GM19351 (cell line): ENCODE measurements around the gene GARNL3.

ENCODE experiments used
- ATAC-seq: cut with Tn5 transposase; IDR thresholded peaks from one replicate; pipeline ENCODE4 v1.9.1; 2021; ENCODE audit warnings: mild to moderate bottlenecking, moderate library complexity; ENCODE audit not compliant: unreplicated experiment

Gene GARNL3

DNA sequence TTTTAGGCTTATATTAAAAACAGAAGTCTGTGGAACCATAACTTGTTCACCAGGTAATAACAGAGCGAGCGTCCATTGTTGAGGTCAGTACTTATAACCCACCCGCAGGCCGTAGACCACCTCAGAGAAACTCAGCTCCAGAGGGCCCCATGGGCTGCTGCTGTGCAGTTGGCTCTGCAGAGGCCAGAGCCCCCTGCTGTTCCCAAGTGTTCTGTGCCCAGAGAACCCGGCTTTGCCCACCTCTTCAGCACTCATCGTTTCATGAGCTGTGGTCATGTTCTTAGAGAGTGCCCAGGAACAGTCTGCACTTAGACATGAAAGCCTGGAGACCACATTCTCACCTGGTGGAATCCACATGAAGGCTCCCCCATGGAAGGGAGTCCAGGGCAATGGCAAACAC is 82.0 kb downstream of the GARNL3 start:
- ATAC-seq: no peak

- no peak for ATAC-seq
These were observed 83.5 kb downstream of the GARNL3 start for GRCh38 chr9:127347831-127348776.

- no peak for ATAC-seq
These were observed 85.0 kb downstream of the GARNL3 start for GRCh38 chr9:127349483-127350113.

- no peak for ATAC-seq
These were observed 86.9 kb downstream of the GARNL3 start for GRCh38 chr9:127351182-127352166.

DNA sequence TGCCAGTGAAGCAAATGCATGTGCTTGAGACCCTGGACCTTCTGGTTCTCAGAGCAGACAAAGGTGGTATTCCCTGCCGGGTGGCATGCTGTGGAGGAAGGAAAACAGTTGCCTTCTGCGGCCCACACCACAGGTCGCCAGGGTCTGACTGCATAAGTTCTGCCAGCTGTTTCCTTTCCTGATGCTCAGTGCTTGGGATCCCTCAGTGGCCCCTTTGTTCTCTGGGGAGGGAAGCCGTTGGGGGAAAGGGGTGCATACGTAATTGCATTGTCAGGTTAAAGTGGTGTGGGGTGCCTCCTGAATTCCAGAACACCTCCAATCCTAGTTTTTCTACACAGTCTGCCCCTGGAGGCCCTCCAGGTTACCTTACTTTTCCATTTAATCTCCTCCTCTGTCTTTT is 89.3 kb downstream of the GARNL3 start:
- no peak for ATAC-seq

- ATAC-seq: no peak
These were observed 92.3 kb downstream of the GARNL3 start for GRCh38 chr9:127356906-127357305.

- ATAC-seq: no peak
These were observed 93.5 kb downstream of the GARNL3 start for GRCh38 chr9:127358023-127358535.

DNA sequence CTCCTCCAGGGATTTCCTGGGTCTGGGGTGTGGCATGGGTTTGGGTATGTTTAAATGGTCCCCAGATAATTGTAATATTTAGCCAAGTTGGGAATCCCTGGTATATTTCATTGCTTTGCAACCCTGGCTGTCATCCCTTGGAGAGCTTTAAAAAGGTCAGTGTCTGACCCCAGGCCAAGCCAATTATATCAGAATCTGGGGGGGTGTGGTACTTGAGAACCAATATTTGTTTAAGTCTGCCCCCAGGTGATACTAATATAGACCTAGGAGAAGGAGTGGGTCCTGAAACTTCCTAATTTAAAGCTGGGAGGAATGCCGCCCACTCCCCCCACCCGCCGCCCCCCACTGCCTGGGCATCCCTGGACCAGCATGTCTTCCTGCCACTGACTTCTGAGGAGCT is 94.2 kb downstream of the GARNL3 start:
- no peak for ATAC-seq

DNA sequence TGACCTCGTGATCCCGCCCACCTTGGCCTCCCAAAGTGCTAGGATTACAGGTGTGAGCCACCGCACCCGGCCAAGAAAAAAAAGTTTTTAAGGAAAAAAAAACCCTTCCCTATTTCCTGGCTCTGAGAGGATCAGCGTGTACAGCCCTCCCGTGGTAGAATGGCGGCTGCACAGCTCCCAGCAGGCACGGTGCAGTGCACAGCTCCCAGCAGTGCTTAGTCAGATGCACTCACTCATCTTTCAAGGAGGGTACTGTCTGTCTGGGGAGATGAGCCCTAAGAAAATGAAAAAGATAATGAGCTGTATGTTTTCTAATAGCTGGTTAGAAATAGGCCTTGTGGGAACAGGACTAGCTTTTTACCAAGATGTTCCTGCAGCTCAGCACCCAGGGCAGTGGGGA is 95.7 kb downstream of the GARNL3 start:
- ATAC-seq: no peak

DNA sequence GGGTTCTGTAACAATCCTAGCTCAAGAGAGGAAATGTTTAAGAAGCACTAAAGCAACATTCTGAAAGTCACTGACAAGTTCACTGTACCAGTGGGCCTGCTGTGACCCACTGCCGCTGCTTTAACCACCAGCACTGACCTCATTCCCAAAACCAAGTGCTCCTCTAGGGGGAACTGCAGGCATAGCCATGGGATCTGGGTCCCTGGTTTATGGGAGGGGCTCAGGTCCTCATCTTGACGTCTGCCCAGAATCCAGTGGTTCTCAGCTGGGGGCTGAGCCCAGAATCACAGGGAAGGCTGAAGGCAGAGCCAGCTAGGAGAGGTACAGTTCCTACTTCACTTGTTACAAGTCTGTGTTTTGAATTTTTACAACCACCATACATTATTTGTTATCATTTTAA is 96.3 kb downstream of the GARNL3 start:
- no peak for ATAC-seq

DNA sequence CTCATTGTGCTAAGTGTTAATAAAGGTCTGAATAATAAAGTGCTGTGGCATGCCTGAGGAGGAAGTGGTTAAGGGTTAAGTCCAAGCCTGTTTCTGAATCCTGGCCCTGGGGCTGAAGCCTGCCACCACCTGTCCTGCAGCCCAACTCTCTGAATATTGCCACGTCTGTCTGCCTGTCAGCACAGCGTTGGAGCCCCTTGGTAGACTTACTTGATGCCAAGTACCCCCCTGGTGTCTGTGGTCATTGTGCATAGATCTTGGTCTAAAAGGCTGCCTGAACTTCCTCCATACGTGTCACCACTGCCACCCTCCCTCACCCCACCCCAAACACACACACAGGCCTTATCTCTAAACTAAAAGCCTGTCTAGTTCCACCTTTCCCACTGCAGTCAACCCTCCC is 97.0 kb downstream of the GARNL3 start:
- ATAC-seq: no peak

- ATAC-seq: no peak
These were observed 98.3 kb downstream of the GARNL3 start for GRCh38 chr9:127362829-127363228.

DNA sequence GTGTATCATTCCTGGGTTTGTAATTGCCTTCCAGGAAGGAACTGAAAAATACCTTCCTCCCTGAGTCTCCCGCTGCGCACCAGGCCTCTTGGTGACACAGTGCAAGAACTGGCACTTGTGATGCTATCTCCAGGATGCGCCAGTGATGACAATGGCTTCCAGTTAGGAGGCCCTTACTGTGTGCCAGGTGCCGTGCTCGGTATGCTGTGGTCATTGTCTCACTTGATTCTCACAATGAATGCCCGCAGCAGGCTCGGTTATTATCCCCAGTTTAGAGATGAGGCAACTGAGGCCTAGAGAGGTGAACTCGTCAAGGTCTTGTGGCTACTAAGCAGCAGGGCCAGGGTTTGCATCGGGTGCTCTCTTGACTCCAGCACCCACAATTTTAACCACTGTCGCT is 100.9 kb downstream of the GARNL3 start:
- ATAC-seq: no peak

GRCh38 chr9:127366594-127366993 is 102.0 kb downstream of the GARNL3 start:
- no peak for ATAC-seq

GRCh38 chr9:127368852-127369402 is 104.4 kb downstream of the GARNL3 start:
- ATAC-seq: no peak

GRCh38 chr9:127369428-127369827 is 104.9 kb downstream of the GARNL3 start:
- no peak for ATAC-seq

- ATAC-seq: no peak
These were observed 105.6 kb downstream of the GARNL3 start for GRCh38 chr9:127370147-127370579.

DNA sequence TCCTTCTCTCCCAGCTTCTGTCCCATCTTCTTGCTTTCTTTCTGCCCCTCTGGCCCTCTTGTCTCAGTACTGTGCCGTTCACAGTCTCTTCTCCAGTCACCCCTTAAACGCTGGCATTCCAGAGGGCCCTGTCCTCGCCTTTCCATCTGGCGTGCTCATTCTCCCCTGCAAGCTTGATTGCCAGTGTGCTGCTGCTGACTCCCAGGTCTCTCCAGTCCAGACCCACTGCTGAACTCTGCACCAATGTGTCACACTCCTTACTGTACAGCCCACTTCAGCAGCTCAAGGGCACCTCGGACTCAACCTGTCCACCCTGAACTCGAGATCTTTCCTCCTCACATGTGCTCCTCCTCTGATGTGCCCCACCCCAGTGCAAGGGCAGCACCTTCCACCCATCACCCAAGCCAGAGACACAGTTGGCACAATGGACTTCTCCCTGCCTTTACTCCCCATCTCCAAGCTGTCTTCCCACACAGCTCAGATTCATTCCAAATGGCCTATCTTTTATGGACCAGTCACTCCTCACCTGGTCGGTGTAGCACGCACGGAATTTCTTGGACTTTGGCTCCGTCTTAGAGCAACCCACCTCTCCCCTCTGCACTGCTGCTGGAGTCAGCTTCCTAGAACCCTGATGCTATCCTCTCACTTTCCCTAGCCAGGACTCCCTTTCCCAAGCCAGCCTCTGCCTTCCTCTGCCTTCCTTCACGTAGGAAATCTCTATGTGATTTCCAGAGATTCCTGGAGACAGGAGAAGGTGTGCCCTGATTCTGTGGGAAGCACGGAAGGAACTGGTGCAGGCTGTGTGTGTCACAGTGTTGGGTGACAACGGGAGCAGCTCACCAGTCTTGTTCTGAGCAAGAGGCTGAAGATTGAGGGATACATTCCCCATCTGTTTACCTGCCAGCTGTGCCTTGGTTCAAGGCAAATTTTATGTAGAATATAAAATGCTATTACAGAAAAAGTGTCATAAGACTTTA is 106.4 kb downstream of the GARNL3 start:
- ATAC-seq: no peak

DNA sequence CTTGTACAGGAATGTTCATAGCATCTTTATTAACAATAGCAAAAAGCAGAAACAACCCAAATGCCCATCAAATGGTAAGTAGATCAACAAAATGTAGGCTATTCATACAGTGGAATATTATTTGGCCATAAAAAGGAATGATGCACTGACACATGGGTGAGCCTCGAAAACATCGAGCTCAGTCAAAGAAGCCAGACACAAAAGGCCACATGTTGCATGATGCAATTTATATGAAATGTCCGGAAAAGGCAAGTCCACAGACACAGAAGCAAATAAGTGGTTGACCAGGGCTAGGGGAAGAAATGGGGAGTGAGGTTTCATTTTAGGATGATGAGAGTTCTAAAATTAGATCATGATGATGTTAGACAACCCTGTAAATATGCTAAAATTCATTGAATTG is 115.9 kb downstream of the GARNL3 start:
- ATAC-seq: no peak
